LNCAP (cell line): ENCODE data around the gene ANXA1.

Source experiments
- TF ChIP-seq, protein P1 (sequence below): fragments of 450-650 bp; IDR thresholded peaks from 2 replicates; pipeline ENCODE4 v1.5.1; 2017; ENCODE audit warnings: mild to moderate bottlenecking

ANXA1 gene

DNA sequence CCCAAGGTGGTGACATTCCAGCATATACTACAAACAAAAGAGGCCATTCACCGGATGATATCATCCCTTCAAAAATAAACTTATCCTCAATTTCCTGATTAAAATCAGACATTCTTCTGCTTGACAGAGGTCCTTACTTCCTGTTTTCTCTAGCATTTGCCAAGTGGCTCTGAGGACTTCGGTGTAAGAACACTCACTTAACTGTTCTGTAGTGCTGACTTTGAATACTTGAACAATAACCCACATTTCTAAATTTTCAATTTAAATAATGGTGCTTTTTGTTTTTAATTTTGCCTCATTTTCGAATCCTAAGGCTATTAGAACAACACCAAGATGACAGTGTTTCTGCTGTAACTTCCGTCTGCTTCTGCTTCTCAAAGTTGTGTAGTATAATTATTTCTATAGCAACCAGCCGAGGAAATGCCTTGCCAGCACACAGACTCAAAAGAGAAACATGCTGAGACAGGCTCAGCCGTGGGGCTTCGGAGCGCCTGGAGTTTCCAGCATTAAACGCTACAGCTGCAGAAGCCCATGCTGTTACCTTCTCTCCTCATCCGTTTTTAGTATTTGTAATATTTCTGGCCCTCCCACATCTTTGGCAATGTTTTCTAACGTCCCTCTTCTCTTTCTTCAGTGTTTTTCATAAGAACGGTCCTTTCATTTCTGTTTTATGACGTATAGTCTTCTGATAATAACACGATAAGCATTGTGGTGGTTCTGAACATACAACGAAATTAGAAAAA is 19.5 kb upstream of the ANXA1 start:
- TF ChIP-seq, protein P1, sequence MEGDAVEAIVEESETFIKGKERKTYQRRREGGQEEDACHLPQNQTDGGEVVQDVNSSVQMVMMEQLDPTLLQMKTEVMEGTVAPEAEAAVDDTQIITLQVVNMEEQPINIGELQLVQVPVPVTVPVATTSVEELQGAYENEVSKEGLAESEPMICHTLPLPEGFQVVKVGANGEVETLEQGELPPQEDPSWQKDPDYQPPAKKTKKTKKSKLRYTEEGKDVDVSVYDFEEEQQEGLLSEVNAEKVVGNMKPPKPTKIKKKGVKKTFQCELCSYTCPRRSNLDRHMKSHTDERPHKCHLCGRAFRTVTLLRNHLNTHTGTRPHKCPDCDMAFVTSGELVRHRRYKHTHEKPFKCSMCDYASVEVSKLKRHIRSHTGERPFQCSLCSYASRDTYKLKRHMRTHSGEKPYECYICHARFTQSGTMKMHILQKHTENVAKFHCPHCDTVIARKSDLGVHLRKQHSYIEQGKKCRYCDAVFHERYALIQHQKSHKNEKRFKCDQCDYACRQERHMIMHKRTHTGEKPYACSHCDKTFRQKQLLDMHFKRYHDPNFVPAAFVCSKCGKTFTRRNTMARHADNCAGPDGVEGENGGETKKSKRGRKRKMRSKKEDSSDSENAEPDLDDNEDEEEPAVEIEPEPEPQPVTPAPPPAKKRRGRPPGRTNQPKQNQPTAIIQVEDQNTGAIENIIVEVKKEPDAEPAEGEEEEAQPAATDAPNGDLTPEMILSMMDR: no peak

DNA sequence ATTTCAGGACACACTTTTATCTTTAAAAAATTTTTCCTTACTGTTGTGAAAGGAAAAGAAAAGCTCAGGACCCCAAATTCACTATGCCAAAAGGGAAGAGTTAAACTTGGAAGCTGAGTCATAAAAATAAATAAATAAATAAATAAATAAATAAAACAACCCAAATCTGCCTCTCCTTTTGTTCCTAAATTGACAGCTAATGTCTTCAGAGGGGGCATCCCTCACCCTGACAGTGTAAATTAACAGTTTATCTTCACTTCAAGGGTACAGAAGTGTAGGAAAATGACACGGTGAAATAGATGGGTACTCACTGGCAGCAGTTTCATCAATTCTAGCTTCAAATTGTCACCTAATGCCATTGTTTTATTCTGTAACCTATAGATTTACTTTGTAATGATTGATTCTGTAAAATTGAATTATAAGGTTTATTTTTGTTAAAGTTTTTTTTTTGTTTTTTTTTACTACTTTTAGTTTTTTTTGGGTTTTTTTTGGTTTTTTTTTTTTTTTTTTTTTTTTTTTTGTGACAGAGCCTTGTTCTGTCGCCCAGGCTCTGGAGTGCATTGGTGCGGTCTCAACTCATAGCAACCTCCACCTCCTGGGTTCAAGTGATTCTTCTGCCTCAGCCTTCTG is 18.5 kb upstream of the ANXA1 start:
- TF ChIP-seq, protein P1: no peak

DNA sequence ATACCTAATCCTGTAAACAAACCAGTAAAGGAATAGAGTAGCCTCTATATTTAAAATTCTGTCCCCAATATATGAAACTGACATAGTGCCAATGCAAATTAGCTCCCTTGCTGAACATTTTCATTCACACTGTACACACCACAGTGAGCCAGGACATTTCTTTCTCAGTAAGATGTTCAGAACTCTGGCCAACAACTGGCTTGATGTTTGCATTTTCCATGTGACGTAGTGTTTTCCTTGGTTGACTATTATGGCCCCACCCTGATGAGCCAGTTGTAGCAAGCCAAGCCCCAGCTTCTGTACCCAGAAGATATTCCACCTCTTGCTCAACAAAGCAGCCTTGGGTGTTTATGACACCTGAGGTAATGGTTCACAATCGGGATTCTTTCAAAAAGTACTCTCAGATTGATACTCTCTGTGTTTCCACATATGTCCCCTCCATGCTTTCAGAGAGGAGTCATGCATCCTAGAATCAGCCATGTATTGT is 17.7 kb upstream of the ANXA1 start:
- TF ChIP-seq, protein P1: no peak

DNA sequence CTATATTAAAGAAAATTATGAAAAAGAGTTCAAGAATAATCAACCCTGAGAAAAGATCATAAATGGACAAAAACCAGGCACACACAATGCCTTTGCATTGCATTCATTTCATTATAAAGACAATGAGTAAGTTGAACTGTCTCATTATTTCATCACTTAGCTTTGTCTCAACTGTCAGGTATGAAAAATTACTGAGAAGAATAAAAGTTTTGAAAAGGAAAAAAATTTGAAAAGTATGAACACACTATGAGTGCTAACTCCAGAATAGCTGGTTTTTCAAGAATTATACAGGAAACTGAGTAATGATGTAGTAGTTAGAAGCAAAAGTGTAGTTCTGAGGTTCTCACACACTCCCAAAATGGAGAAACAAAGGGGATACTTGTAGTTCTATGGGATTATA is 16.3 kb upstream of the ANXA1 start:
- TF ChIP-seq, protein P1: no peak

DNA sequence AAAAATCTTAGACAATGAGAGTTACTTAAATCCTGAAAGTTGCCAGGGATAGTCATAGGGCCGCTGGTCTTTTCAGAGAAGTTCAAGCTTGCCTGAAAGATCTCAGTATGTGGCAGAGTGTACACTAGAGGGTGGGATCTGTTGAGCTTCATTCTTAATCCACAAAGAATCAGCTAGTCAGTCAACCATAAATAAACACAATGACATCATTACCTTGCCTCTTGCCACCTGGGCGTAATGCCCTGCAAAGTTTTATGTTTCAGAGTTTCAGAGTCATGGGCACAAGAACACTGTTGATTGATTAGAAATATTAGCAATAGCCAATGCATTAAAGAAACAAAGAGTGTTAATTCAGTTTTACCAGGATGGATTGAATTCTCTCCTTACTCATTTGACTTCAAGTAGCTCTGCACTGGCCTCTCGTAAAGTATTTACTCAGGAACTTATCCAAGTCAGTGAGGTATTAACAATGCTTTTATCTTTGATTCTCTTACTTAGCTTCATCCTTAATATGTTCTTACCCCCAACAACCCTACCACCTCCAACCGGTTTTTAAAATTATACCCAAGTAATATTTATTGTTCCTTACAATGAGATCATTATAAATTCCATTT is 14.3 kb upstream of the ANXA1 start:
- TF ChIP-seq, protein P1: no peak

DNA sequence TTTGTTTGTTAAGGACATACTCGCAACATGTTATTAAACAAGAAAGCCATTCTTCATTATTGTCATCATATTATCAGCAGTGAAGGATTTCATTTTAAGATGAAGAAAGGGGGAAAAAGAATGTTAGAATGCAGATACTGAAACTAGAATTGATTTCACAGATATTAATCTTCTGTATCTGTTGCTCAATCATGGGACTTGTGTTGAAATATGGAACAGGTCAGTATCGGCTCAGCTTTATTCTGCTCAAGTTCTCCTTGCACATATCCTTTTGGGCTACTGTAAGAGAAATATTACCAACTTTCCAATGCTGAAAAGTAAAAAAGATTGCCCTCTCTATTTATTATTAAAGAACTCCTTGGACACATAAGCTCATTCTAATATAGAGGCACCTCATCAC is 13.8 kb upstream of the ANXA1 start:
- TF ChIP-seq, protein P1: no peak

DNA sequence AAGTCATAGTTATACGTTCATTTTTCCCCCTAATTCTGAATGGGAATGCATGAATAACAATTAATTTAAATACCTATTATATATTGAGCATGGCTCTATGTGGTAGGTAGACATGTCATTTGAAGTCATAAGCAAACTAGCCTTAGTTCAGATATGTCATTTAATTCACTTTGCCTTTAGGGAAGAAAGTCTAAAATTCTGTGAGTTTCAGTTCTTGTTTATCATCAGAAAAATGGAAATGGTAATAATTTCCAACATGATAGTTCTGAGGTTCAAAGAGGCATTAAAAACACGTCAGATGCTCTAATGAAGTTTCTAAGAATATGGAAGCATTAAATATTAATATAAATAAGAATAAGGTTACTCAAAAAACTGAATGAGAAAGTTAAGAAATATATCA is 13.1 kb upstream of the ANXA1 start:
- TF ChIP-seq, protein P1: no peak
